HepG2 (cell line): ENCODE measurements around the gene ARFGAP3.
A peak's percentile ranks its signal among the peaks of the same experiment; 100 is the strongest.

ENCODE experiments used
- CHCHD3 ChIP-seq: sonication (generic); formaldehyde crosslinking; IDR thresholded peaks from 2 replicates; pipeline ENCODE4 v1.8.0; 2022; ENCODE audit warnings: mild to moderate bottlenecking, missing genetic modification reagents, moderate library complexity
- ELF1 ChIP-seq: sonication (generic); formaldehyde crosslinking; IDR thresholded peaks from 2 replicates; pipeline ENCODE4 v1.4.0; 2020; ENCODE audit warnings: missing genetic modification reagents
- FOXJ3 ChIP-seq: sonication (generic); formaldehyde crosslinking; IDR thresholded peaks from 2 replicates; pipeline ENCODE4 v1.4.0; 2020; ENCODE audit warnings: missing genetic modification reagents, mild to moderate bottlenecking, borderline replicate concordance
- MLLT10 ChIP-seq: sonication (generic); formaldehyde crosslinking; IDR thresholded peaks from 2 replicates; pipeline ENCODE4 v1.4.0; 2020; ENCODE audit warnings: missing genetic modification reagents
- MYC ChIP-seq: sonication (generic); formaldehyde crosslinking; IDR thresholded peaks from 2 replicates; pipeline ENCODE4 v1.9.0; 2021; ENCODE audit warnings: missing genetic modification reagents, borderline replicate concordance
- PPARG ChIP-seq: conservative IDR thresholded peaks from 2 replicates; pipeline ENCODE4 v1.6.1; 2016; ENCODE audit warnings: missing biosample characterization, missing genetic modification reagents
- PRMT3 ChIP-seq: sonication (generic); formaldehyde crosslinking; IDR thresholded peaks from 2 replicates; pipeline ENCODE4 v1.8.1; 2022; ENCODE audit warnings: low read depth, mild to moderate bottlenecking, moderate library complexity, missing genetic modification reagents, borderline replicate concordance
- RAD21 ChIP-seq: fragments of 450-650 bp; formaldehyde crosslinking; IDR thresholded peaks from 2 replicates; pipeline ENCODE4 v1.5.0; 2020; ENCODE audit warnings: mild to moderate bottlenecking
- SIN3A ChIP-seq: IDR thresholded peaks from 2 replicates; pipeline ENCODE4 v1.6.1; 2011; ENCODE audit warnings: low read depth, mild to moderate bottlenecking, control low read depth, low read length, borderline replicate concordance
- SMAD3 ChIP-seq: sonication (generic); formaldehyde crosslinking; IDR thresholded peaks from 2 replicates; pipeline ENCODE4 v1.4.0; 2020; ENCODE audit warnings: missing genetic modification reagents
- ZNF3 ChIP-seq: IDR thresholded peaks from 2 replicates; pipeline ENCODE4 v1.7.0; 2017; ENCODE audit warnings: inconsistent platforms
- TF ChIP-seq, protein P1 (sequence below): sonication (generic); formaldehyde crosslinking; IDR thresholded peaks from 2 replicates; pipeline ENCODE4 v1.4.0; 2020; ENCODE audit warnings: missing genetic modification reagents

GRCh38 chr22:42862045-42862734 lies 5.1 kb upstream of the ARFGAP3 start:
- TF ChIP-seq RAD21 (CRISPR knock-in tag) (no peak), MLLT10 (CRISPR knock-in tag) (no peak), FOXJ3 (CRISPR knock-in tag) (no peak), MYC (CRISPR knock-in tag) (no peak), CHCHD3 (no peak), PRMT3 (CRISPR knock-in tag) (no peak), ZNF3 (CRISPR knock-in tag) (no peak), ELF1 (CRISPR knock-in tag) (no peak), PPARG (CRISPR knock-in tag) (no peak), SIN3A (no peak), SMAD3 (CRISPR knock-in tag) (no peak)
- TF ChIP-seq, protein P1, sequence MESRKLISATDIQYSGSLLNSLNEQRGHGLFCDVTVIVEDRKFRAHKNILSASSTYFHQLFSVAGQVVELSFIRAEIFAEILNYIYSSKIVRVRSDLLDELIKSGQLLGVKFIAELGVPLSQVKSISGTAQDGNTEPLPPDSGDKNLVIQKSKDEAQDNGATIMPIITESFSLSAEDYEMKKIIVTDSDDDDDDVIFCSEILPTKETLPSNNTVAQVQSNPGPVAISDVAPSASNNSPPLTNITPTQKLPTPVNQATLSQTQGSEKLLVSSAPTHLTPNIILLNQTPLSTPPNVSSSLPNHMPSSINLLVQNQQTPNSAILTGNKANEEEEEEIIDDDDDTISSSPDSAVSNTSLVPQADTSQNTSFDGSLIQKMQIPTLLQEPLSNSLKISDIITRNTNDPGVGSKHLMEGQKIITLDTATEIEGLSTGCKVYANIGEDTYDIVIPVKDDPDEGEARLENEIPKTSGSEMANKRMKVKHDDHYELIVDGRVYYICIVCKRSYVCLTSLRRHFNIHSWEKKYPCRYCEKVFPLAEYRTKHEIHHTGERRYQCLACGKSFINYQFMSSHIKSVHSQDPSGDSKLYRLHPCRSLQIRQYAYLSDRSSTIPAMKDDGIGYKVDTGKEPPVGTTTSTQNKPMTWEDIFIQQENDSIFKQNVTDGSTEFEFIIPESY (CRISPR knock-in tag), result peak; percentile 60; the same call in 1 of the 2 replicates
